MM.1S (cell line): ENCODE measurements around the gene RHOBTB1.
"Not testable (repeated sequence)": the region's sequence is repeated elsewhere in the genome, so short reads cannot be mapped to it uniquely, and the experiment has no call there.

Source experiments
- DNase-seq: peaks from one replicate; pipeline ENCODE4 v3.0.0-alpha.2; 2015
- H2AFZ ChIP-seq: fragments of 300-600 bp; sonication (generic); 2 replicates; pipeline ENCODE4 v1.6.0; 2016; ENCODE audit warnings: antibody characterized with exemption, low read length
- H3F3A ChIP-seq: fragments of 300-600 bp; sonication (generic); 2 replicates; pipeline ENCODE4 v1.6.1; 2016; ENCODE audit warnings: mild to moderate bottlenecking, antibody characterized with exemption, low read length, moderate library complexity, mixed read lengths; ENCODE audit not compliant: insufficient read depth
- H3K27ac ChIP-seq: fragments of 300-600 bp; sonication (generic); 2 replicates; pipeline ENCODE4 v1.5.1; 2016; ENCODE audit warnings: mild to moderate bottlenecking, low read length
- H3K27me3 ChIP-seq: fragments of 300-600 bp; sonication (generic); replicated peaks from 2 replicates; pipeline ENCODE4 v1.6.0; 2016; ENCODE audit warnings: low read length; ENCODE audit not compliant: insufficient read depth
- H3K36me3 ChIP-seq: fragments of 300-600 bp; sonication (generic); replicated peaks from 2 replicates; pipeline ENCODE4 v1.6.1; 2016; ENCODE audit warnings: mild to moderate bottlenecking, low read length, mixed read lengths; ENCODE audit not compliant: insufficient read depth
- H3K4me1 ChIP-seq: fragments of 300-600 bp; sonication (generic); 2 replicates; pipeline ENCODE4 v1.6.1; 2016; ENCODE audit warnings: low read length, mixed read lengths
- H3K4me2 ChIP-seq: fragments of 300-600 bp; sonication (generic); 2 replicates; pipeline ENCODE4 v1.6.0; 2016; ENCODE audit warnings: low read depth, low read length
- H3K4me3 ChIP-seq: fragments of 300-600 bp; sonication (generic); 2 replicates; pipeline ENCODE4 v1.5.1; 2016; ENCODE audit warnings: low read length, mixed read lengths
- H3K79me2 ChIP-seq: fragments of 300-600 bp; sonication (generic); 2 replicates; pipeline ENCODE4 v1.6.1; 2016; ENCODE audit warnings: mixed run types, low read length, mixed read lengths
- H3K9ac ChIP-seq: fragments of 300-600 bp; sonication (generic); 2 replicates; pipeline ENCODE4 v1.6.1; 2016; ENCODE audit warnings: low read length, mixed read lengths
- H3K9me2 ChIP-seq: fragments of 300-600 bp; sonication (generic); replicated peaks from 2 replicates; pipeline ENCODE4 v1.6.1; 2016; ENCODE audit warnings: mild to moderate bottlenecking, low read length, mixed read lengths; ENCODE audit not compliant: insufficient read depth
- H3K9me3 ChIP-seq: fragments of 300-600 bp; sonication (generic); replicated peaks from 2 replicates; pipeline ENCODE4 v1.6.1; 2016; ENCODE audit warnings: mild to moderate bottlenecking, low read length, mixed read lengths; ENCODE audit not compliant: insufficient read depth
- H4K20me1 ChIP-seq: fragments of 300-600 bp; sonication (generic); 2 replicates; pipeline ENCODE4 v1.6.1; 2016; ENCODE audit warnings: mild to moderate bottlenecking, low read length, moderate library complexity, mixed read lengths; ENCODE audit not compliant: insufficient read depth
- EZH2 ChIP-seq: fragments of 300-600 bp; sonication (generic); optimal IDR thresholded peaks from 2 replicates; pipeline ENCODE3; 2017; ENCODE audit warnings: low read depth, mild to moderate bottlenecking, antibody characterized with exemption, low read length, mixed read lengths
- EZH2phosphoT487 ChIP-seq: fragments of 300-600 bp; sonication (generic); IDR thresholded peaks from 2 replicates; pipeline ENCODE4 v1.6.1; 2018; ENCODE audit warnings: antibody characterized with exemption, low read length
- TF ChIP-seq, protein P1 (sequence below): fragments of 300-600 bp; sonication (generic); IDR thresholded peaks from 2 replicates; pipeline ENCODE4 v1.5.1; 2016; ENCODE audit warnings: antibody characterized with exemption, low read length, mixed read lengths

RHOBTB1 gene

DNA sequence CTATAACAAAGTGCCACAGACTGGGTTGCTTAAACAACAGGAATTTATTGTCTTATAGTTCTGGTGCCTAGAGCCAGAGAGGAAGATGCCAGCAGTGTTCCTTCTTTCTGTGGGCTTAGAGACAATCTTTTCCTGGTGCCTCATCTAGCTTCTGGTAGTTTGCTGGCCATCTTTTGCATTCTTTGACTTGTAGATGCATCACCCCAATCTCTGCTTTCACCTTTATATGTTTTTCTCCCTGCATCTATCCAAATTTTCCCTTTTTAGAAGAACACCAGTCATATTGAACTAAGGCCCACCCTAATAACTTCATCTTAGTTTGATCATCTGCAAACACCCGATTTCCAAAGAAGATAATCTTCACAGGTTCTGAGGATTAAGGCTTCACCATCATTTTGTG is 98.9 kb downstream of the RHOBTB1 start:
- TF ChIP-seq EZH2 (no peak), EZH2phosphoT487 (no peak)
- TF ChIP-seq, protein P1, sequence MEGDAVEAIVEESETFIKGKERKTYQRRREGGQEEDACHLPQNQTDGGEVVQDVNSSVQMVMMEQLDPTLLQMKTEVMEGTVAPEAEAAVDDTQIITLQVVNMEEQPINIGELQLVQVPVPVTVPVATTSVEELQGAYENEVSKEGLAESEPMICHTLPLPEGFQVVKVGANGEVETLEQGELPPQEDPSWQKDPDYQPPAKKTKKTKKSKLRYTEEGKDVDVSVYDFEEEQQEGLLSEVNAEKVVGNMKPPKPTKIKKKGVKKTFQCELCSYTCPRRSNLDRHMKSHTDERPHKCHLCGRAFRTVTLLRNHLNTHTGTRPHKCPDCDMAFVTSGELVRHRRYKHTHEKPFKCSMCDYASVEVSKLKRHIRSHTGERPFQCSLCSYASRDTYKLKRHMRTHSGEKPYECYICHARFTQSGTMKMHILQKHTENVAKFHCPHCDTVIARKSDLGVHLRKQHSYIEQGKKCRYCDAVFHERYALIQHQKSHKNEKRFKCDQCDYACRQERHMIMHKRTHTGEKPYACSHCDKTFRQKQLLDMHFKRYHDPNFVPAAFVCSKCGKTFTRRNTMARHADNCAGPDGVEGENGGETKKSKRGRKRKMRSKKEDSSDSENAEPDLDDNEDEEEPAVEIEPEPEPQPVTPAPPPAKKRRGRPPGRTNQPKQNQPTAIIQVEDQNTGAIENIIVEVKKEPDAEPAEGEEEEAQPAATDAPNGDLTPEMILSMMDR = no peak
- no peak overlapping the region for H2AFZ ChIP-seq
- H3K9me3 ChIP-seq = no peaks in the 10 kb centered on the region
- no peak overlapping the region for H3K27ac ChIP-seq
- H3K4me3 ChIP-seq = no peak overlapping the region
- DNase-seq = no peak
- H3K9me2 ChIP-seq = no peaks in the 10 kb centered on the region
- H3K36me3 ChIP-seq = no peaks in the 10 kb centered on the region
- no peaks in the 10 kb centered on the region for H3K4me1 ChIP-seq
- no peak overlapping the region for H3K9ac ChIP-seq
- no peaks in the 10 kb centered on the region for H3K27me3 ChIP-seq
- H4K20me1 ChIP-seq = no peaks in the 10 kb centered on the region
- no peak overlapping the region for H3K4me2 ChIP-seq
- H3K79me2 ChIP-seq = no peaks in the 10 kb centered on the region
- H3F3A ChIP-seq = no peaks in the 10 kb centered on the region

GRCh38 chr10:60842694-60843093 is 101.3 kb downstream of the RHOBTB1 start:
- Histone ChIP-seq H3K27me3 (no peaks in the 10 kb centered on the region), H2AFZ (no peak overlapping the region), H3K4me2 (no peak overlapping the region), H3K9me3 (no peaks in the 10 kb centered on the region), H3K27ac (no peak overlapping the region), H3K9me2 (no peaks in the 10 kb centered on the region), H3K9ac (no peak overlapping the region), H3K4me1 (no peaks in the 10 kb centered on the region), H3K36me3 (no peaks in the 10 kb centered on the region), H3F3A (no peaks in the 10 kb centered on the region), H3K4me3 (no peak overlapping the region), H3K79me2 (no peaks in the 10 kb centered on the region), H4K20me1 (no peaks in the 10 kb centered on the region)
- no peak for DNase-seq
- TF ChIP-seq, protein P1 = no peak
- TF ChIP-seq EZH2 = no peak

DNA sequence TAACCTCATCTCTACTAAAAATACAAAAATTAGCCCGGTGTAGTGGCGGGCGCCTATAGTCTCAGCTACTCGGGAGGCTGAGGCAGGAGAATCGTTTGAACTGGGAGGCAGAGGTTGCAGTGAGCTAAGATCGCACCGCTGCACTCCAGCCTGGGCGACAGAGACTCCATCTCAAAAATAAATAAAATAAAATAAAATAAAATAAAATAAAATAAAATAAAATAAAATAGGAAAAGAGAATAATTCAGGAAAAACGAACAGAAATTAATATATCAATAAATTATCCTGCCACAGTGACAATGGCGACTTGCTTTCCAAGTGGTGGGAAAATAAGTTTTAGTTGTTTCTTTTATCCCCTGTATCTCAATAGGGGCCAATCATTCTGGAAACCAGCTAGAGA is 102.8 kb downstream of the RHOBTB1 start:
- H3K79me2 ChIP-seq, H3F3A ChIP-seq, H3K9me2 ChIP-seq, H4K20me1 ChIP-seq, H3K36me3 ChIP-seq, H3K27ac ChIP-seq, H3K9me3 ChIP-seq, H3K4me2 ChIP-seq, DNase-seq, H3K4me3 ChIP-seq, H3K4me1 ChIP-seq, H3K27me3 ChIP-seq, H2AFZ ChIP-seq, H3K9ac ChIP-seq: not testable (repeated sequence)

- H3K9me3 ChIP-seq = no peaks in the 10 kb centered on the region
- H3K9me2 ChIP-seq = no peaks in the 10 kb centered on the region
- H3K4me3 ChIP-seq = no peak overlapping the region
- no peak overlapping the region for H2AFZ ChIP-seq
- no peak for DNase-seq
- H3K4me1 ChIP-seq = no peaks in the 10 kb centered on the region
- H3K27ac ChIP-seq = no peak overlapping the region
- no peaks in the 10 kb centered on the region for H4K20me1 ChIP-seq
- H3K36me3 ChIP-seq = no peaks in the 10 kb centered on the region
- H3F3A ChIP-seq = no peaks in the 10 kb centered on the region
- no peak overlapping the region for H3K4me2 ChIP-seq
- no peak for TF ChIP-seq EZH2phosphoT487
- no peak for TF ChIP-seq EZH2
- TF ChIP-seq, protein P1 = no peak
- H3K27me3 ChIP-seq = no peaks in the 10 kb centered on the region
- no peak overlapping the region for H3K9ac ChIP-seq
- H3K79me2 ChIP-seq = no peaks in the 10 kb centered on the region
Measured at GRCh38 chr10:60835049-60835448, 108.9 kb downstream of the RHOBTB1 start.
